PC-3 (cell line): Measurements from ENCODE around the gene SPTSSB.

Experiments
- CTCF ChIP-seq: fragments of 300-600 bp; sonication (generic); conservative IDR thresholded peaks from 2 replicates; pipeline ENCODE4 v1.5.1; 2017; ENCODE audit warnings: antibody characterized with exemption, low read depth, mild to moderate bottlenecking, low read length
- EZH2 ChIP-seq: fragments of 300-600 bp; sonication (generic); IDR thresholded peaks from one replicate; pipeline ENCODE4 v1.6.1; 2017; ENCODE audit warnings: antibody characterized with exemption, mild to moderate bottlenecking, low read length; ENCODE audit not compliant: unreplicated experiment

GRCh38 chr3:161388855-161389254, 17.5 kb upstream of the SPTSSB start:
- TF ChIP-seq CTCF = no peak
- TF ChIP-seq EZH2 = no peak
